Dedifferentiated amniotic fluid mesenchymal stem cell (primary cell): Measurements from ENCODE around the gene KIAA0040.

Source experiments
- DNase-seq: peaks from one replicate; pipeline ENCODE4 v3.0.0-alpha.2; 2016; ENCODE audit errors: extremely low spot score

The KIAA0040 gene

DNA sequence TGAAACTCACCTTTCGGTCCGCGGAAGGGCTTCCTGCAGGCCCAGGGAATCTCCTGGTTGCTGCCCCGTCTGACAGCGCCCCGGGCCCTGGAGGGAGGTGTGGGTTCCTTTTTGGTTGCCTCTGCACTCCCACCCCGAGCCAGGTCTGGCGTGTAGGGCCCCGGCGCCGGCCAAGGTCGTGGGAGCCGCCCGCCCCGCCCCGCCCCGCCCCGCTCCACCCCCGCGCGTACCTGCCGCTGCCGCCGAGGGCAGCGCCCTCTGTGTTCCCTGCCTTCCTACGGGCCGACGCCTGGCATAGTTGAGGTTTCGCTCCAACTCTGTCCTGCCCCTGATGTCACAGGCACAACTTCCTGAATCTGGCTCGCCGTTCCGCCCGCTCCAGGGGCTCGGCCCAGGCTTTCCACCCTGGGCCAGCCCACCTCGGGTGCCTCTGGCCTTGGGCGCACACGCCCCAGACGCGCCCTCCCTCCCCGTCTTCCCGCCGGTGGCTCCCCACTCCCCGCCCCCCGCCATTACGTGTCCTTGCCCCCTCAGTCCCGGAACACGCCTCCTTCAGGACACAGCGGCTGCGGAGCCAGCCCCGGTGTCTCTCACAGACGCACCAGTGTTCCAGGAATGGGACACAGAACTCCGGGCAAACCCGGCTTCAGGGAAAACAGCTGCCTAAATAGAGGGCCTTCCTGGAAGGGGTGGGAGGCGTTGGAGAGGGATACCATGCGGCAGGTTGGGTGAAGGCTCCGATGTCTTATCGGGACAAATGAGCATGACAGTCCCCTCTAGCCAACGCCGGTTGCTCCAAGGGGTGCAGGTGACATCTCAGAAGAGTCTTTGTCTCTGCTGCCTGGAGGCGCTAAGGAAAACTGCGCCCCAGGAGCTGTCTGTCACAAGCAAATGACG is at the start of gene KIAA0040:
TSS of gene KIAA0040 (minus strand) at position 147 of the 897 bp plus-strand sequence. CDS start 31,763 bp downstream, outside the sequence.
- no peak for DNase-seq

DNA sequence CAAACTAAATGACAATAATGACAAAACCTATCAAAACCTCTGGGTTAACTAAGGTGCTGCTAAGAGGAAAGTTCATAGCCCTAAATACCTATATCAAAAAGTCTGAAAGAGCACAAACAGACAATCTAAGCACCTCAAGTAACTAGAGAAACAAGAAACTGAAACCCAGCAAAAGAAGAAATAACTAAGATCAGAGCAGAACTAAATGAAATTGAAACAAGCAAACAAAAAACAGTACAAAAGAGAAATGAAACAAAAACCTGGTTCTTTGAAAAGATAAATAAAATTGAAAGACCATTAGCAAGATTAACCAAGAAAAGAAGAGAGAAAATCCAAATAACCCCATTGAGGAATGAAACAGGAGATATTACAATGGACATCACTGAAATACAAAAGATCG is 44.8 kb upstream of the KIAA0040 start:
- DNase-seq, result no peak

DNA sequence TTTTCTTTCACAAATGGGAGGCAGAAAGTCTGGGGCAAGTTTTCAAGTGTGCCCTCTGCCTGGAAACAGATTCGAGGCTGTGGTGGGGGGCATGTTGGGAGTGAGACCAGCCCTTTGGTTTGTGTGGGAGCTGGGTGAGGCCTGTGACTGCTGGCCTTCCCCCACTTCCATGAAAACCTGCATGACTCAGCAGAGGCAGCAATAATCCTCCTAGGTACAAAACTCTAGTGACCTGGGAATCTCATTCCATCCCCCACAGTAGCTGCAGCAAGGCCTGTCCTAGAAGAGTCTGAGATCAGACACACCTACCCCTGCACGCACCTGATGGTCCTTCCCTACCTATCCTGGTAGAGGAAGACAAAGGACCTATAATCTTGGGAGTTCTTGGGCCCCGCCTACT is 42.1 kb upstream of the KIAA0040 start:
- DNase-seq, result no peak

DNA sequence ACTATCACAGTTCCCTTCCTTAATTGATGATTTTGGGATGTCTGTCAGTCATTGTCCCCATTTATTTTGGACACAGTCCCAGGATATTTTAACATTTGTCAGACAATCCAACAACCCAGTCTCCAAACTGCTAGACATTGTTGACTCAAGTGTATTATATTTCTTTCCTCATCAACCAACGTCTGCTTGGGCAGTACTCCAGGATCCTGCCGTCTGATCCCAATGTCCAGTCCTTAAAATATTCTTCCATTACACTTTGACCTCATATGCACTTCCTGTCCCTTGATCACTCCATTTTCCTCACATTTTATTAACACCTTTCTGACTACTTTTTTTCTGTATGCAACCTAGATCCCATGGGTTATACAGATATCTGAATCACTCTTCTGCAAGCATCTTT is 39.8 kb upstream of the KIAA0040 start:
- DNase-seq, result no peak

DNA sequence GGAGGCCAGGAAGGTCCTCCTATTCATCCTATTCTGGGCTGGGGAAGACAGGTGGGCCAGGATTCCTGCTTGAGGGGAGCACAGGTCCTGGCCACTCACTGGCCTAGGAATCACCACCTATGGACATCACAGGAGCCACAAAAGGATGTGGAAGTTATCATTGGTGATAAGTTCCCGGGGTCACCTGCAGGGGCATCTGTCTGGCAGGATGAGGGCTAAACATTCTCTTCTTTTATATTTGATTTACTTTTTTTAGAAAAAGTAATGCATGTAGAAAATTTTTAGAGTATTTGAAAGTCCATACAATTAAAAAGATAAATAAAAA is 33.2 kb upstream of the KIAA0040 start:
- DNase-seq, result no peak

DNA sequence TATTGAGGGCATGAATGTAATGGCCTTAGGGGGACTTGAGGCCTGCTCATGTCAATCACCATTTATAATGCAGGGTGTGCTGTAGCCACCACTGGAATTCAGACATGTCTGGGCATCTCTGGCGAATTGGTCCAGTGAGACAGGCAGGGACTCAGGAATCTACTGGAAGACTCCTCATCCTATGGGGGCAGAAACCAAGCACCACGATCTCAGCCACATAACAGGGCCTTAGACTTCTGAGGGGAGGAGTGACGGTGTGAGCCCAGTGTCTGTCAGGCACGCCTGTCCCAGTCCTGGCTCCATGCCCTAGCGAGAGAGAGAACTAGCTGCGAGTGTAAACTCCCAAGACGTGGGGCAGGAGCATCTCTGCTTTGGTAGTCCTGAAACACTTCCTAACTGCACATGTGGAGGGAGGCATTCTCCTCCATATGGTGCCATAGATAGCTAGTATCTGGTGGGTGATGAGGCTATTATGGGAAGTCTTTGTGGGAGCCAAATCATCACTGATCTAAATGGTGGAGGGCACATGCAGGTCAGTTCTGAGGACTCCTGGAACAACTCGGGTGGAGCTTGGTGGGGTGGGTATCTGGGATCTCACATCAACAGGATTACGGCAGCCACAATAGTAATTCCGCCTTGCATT is 29.8 kb upstream of the KIAA0040 start:
- DNase-seq, result no peak

DNA sequence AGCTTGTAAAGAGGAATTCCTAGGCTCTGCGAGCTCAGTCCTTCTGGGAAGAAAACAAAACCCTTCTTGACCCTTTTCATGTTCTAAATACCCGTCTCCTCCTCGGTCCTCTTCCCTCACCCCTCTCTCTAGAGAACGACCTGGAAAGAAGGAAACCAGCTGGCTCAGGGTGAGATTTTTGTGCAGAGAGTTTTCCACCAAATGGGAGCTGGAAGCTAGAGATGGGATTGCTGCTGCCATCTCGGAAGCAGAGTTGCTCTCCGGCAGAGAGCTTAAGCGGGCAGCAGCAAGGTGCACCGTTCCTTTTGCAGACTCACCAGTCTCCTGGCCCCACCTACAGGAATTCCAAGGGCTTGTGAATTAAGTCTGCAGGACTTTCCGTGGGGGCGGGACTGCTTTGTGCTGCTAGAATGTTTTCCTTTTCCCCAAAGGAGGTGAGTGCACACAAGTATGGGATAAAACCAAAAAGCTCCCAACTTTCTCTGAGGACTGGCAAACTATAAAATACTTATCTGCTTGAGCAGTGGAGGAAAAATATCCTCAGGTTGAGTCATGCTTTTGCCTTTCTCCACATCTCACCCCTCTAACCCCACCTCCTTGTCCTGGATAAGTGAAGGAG is 29.1 kb upstream of the KIAA0040 start:
- no peak for DNase-seq

DNA sequence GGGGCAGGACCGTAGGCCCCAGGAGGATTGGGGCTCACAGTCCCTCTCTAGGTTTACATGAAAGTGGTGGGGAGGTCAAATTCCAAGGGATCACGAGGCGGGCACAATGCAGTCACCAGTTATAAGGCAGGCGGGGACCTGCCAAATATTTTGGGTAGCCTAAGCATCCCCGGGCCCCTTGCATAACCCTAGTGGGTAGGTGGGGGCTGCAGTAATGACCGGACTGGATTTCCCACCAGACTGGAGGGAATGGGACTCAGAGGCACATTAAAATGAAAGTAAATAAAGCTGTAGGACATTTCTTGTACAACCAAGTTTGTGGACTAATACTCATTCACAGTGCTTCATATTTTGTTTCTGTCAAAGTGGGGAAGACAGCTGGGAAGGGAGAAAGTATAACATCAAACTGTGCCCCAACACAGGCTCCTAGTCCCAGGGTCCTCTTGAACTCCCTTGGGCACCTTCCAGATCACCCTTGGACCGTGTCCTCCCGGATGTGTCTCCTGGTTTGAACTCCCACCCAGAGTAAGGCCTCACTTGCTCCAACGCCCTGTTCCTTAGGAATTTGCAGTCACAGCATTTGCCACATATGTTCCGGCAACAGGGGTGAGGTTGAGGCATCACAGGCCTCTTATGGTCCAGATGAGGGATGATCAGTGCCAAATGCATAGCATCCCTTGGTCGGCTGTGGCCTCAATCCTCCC is 28.4 kb upstream of the KIAA0040 start:
- DNase-seq, result no peak

DNA sequence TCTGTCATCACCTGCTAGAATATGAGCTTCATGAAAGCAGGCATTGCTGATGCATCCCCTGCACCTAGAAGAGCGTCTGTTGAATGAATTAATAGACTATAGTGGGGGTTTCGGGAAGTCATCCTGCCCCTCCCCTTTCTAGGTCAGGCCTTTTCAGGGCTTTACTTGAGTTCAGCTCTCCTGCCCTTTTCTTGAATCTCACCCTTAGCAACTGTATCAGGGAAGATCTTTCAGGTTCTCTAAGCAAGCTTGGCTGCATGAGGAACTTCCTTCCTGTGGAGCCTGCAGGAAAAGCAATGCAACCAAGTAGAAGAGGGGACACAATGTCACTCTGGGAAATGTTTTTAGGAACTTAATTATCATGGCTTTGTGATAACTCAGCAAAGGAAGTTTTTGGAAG is 27.2 kb upstream of the KIAA0040 start:
- DNase-seq, result no peak

DNA sequence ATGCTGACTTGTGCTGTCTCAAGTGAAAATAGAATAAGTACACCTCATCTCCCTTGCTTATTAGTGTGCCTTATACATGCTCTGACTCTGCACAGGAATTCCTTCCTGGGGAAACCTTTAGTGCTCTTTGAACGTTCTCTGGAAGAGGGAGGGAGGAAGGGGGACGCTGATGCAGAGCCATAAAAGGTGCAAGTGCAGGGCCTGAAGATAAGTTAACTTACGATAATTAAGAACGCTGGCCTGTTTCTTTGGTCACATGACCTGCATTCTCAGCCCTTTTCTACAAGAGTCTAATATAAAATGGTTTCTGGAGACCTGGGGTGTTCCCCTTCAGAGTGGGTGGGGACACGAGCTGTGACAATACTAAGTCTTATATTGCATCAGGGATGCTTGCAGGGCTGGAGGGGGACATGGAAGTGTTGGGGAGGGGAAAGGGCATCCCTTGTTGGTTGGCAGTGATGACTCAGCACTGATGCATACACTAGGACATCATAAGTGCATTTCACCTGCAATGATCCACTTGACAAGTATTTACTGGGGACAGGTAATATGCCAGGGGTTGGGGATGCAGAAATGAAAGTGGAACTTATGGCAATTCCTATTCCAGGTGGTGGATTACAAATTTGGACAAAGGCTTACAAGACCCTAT is 26.3 kb upstream of the KIAA0040 start:
- no peak for DNase-seq

DNA sequence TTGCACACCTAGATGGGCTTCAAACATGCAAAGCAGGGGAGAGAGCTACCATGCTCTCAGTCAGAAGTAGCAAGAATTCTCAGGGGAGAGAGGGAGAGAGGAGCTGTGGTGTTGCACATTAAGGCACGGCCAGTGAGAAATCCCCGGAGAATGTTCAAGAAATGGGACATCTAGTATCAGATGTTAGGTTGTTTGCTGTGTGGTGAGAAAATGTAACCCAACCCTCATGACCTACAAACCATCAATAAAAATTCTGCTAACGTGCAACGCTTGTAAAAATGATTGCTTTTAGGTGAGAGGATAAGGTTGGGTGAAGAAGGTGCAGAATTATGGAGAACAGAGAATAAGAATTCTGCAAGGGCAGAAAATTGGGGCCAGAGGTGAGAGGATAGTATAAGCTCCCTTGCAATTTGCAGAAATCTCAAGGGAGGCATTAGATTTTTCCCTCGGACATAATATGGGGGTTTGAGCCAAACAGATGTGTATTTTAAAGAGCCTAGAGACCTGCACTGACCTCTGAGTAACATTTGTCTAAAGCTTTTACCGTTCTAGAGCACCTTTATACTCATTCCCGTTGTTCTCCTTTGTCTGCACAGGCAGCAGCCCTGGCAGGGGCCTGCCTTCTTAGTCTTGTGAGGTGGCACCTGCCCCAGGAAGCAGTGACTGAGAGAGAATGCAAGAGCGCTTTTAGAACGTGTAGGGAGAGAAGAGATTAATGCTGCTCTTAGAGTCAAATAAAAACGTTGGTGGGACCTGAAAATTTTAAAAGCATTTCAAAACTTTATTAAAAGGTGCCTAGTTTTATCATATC is 25.4 kb upstream of the KIAA0040 start:
- no peak for DNase-seq

DNA sequence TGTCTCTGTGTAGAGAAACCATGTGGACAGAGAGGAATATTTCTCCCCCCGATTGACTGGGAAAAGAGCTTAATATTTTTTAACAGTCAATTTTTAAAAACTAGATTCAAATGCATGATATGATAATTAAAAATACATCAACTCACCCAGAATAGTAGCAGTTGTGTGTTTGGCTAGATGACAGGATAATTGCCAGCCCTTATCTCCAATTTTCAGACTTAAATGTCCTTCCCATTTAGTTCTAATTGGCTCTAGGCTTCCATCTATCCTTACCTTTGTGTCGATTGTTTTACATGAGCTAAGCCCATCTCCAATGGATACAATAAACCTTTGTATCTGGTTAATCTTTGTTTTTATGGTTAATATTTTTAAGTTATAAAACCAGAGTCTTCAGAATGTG is 23.9 kb upstream of the KIAA0040 start:
- no peak for DNase-seq

DNA sequence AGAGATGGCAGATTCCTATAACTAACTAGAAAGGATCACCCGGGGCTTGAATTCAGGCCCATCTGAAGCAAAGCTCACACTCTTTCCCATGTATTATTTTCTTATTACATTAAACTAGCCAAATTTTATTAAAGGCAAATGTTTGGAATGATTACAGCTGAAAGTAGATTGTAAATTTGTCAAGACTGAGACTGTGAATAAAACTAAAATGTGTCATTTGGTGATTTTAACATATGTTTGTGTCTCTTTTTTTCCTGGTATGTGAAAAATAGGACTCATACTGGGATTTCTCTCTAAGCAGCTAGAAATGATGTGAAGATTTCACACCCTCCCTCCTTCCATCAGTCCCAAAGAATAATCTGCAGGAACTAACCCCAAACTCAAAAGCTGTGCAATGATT is 19.1 kb upstream of the KIAA0040 start:
- no peak for DNase-seq

DNA sequence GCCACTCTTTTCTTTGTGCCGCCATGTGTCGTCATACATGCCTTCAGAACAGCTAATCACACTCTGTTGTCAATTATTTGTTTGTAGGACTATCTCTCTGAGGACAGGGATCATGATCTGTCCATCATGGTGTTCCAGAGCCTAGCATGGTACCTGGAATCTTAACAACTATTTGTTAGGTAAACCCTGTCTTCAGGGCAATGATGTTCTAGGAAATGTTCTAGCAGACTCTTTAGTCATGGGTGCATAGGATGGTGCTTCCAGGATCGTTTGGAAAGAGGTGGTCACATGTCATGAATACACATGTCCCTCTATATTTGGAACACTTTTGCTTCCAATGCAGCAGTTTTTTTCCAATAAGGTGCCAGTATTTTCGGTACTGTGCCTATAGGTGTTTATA is 18.2 kb upstream of the KIAA0040 start:
- DNase-seq, result no peak

DNA sequence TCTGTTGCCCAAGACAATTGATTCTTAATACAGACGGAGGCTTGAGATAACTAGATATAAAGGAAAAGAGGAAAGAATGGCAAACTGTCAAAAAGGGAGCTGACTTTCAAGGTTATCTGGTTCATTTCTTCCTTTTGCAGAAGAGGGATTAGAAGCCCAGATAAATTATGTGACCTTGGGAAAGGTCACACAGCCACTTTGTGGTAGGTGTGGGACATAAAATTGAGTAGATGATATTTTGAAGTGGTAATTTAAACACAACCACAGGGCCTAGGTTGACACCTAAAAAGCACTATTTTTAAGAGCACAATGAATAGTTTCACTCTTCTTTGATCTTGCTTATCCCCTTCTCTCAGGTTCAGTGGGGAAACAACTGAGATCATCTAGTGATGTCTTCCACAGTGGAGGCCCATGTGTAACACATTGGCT is 16.9 kb upstream of the KIAA0040 start:
- DNase-seq, result no peak

DNA sequence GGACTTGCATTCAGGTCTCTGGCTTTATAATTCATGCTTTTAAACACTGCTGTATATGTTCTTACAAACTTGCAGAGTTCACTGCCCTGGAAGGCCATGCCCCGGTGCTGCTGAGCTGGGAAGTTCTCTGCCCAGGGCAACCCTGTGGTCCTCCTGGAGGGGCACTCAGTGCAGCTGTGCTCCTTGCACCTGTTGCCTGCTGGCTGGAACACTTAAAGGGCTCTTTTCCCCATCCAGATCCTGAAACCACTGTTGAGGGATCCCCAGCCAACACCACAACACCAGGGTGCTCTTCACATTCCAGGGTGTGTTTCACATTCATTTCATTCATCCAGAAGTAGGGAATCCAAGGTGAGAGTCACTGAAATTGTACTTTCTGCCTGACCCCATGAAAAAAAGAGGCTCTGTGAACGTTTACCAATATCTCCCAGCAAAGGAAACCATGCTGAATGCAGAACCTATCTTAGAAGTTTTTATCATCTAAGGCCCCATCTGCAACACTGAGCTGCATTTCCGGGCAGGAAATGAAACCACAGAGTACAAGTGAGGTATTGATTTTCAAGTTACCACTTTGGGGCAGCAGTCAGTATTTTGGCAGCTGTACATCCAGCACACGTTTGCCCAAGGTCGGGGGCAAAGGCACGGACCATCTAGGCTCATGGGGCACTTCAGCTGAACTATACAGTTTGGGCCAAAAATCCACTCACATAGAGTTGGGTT is 16.4 kb upstream of the KIAA0040 start:
- DNase-seq, result no peak

DNA sequence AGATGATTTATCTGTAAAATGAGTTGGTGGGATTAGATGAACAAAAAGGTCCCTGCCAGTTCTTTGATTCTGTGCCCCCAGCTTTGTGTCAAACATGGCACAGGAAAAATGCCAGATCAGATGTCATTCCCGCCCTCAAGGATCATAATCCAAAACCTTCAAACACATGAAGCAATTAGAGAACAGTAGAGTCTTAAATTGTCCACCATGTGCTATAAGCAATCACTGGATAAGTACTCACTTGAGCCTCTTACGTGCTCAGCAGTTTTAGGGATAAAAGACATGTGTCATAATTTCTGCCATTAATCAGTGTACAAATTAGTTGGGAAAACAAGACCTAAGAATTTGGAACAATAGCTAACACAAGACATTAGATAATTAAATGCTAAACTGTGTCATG is 15.4 kb upstream of the KIAA0040 start:
- DNase-seq, result no peak

DNA sequence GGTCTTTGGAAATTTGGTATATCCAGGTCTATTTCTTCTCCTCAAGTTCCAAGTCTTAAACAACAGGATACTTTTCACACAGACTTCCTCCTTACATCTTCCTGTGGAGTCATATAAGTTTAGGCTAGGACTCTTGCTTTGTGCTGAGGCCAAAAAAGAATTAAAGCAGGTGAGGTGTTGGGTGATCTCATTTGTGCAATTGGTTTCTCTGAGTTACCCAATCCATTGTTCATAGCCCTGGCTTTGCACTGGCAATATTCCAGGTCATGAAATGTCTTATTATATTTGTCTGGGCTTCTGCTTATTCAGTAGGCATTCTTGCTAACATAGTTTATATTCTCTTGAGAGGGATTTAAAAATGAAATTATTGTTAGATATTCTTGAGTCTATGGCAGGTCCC is 14.1 kb upstream of the KIAA0040 start:
- no peak for DNase-seq

DNA sequence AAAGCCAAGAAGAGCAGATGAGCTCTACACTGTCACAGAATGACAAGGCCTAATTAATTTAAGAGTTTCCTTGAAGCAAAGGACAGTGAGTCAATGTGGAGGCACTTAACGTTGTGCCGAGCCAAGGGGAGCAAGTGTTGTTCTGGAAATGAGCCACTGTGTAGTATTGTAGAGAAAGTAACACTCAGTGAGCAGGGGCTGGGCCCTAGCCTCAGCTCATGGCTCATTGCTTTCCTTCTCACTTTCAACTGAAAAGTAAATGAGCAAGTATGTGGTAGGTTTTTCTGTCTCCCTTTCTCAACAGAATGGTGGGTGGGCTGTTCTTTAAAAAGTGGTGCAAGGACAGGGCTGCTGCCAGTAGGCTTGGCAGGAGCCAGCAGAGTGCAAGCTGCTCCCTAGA is 11.8 kb upstream of the KIAA0040 start:
- no peak for DNase-seq

DNA sequence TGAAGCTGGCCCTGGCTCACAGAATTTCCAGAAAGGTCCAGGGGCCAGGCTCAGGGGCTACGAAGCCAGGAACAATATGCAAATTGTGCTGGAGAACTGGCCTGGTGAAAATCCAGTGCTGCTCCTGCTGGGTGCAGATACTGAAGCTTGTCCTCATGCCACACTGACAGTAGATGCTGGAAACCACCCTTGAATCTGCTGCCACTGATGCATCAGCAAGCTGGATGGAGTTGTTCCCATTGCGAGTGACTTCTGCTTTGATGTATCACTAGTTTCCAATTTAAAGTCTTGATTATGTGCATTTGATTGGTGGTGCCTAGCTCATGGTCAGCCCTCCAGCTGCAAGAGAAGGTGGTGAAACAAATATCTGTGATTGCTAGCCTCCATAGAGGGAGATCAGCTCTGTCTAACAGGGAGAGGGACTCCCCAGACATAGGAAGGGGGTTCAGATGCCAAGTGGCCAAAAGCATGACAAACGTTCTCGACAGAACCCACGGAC is 11.0 kb upstream of the KIAA0040 start:
- DNase-seq, result no peak
